ENCODE data around the gene MATCAP1.

DNA sequence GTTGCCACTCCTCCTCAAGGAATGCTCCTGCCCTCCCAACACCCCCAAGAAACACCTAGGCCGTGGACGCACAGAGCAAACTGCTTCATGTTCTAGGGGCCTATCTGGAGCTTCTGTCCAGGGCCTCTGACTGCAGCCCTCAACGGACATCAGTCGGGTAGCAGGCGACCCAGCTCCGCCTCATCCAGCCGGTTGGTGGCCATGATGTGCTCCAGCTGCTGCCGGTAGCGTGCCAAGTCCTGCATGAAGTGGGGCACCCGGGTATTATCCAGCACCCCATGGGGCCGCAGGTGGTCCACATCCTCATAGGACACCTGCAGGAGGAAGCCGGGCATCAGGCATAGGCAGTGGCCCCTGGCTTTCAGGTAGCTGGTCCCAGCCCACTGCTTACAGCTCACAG is 7.1 kb downstream of the MATCAP1 start:
- TF ChIP-seq, protein P1, sequence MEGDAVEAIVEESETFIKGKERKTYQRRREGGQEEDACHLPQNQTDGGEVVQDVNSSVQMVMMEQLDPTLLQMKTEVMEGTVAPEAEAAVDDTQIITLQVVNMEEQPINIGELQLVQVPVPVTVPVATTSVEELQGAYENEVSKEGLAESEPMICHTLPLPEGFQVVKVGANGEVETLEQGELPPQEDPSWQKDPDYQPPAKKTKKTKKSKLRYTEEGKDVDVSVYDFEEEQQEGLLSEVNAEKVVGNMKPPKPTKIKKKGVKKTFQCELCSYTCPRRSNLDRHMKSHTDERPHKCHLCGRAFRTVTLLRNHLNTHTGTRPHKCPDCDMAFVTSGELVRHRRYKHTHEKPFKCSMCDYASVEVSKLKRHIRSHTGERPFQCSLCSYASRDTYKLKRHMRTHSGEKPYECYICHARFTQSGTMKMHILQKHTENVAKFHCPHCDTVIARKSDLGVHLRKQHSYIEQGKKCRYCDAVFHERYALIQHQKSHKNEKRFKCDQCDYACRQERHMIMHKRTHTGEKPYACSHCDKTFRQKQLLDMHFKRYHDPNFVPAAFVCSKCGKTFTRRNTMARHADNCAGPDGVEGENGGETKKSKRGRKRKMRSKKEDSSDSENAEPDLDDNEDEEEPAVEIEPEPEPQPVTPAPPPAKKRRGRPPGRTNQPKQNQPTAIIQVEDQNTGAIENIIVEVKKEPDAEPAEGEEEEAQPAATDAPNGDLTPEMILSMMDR (conservative IDR thresholded peaks at IDR 0.05 in 1 of 2, IDR thresholded peaks at IDR 0.05 in 1 of 2; ENCODE audit: extremely low read depth in 1 of 2, insufficient read depth in 1 of 2, low read depth in 1 of 2, low read length in 2 of 2) = no peak
- no peak for TF ChIP-seq EZH2 (IDR thresholded peaks at IDR 0.05; ENCODE audit: borderline replicate concordance, low read length)

Measured in mammary epithelial cell (primary cell).